Cardiac fibroblast (primary cell): ENCODE measurements around the gene SLC26A1.

Experiments
- DNase-seq, 2 donors: peaks; one replicate each; pipeline versions ENCODE4 v3.0.0 to v3.0.0-alpha.2; 2010; ENCODE audit warnings: low read depth in 2 of 2
- H3K4me3 ChIP-seq, 2 donors: replicated peaks in 1 of 2; 1 replicate in 1 of 2; 2 replicates in 1 of 2; pipeline ENCODE4 v1.5.1; 2011; ENCODE audit warnings: low read depth in 2 of 2, low read length in 2 of 2, mild to moderate bottlenecking in 2 of 2, moderate library complexity in 1 of 2
- CTCF ChIP-seq: IDR thresholded peaks from one replicate; pipeline ENCODE4 v1.5.1; 2011; ENCODE audit warnings: low read depth, mild to moderate bottlenecking, low read length, inconsistent platforms

Gene SLC26A1

GRCh38 chr4:1028574-1029220 lies 35.5 kb upstream of the SLC26A1 start:
- DNase-seq = no peak

GRCh38 chr4:1027915-1028238 lies 34.7 kb upstream of the SLC26A1 start:
- DNase-seq = no peak
- TF ChIP-seq CTCF = no peak

More at GRCh38 chr4:1028574-1029220, 35.5 kb upstream of the SLC26A1 start:
- TF ChIP-seq CTCF = no peak
- no peak overlapping the region for H3K4me3 ChIP-seq

GRCh38 chr4:1027219-1027914 lies 34.2 kb upstream of the SLC26A1 start:
- H3K4me3 ChIP-seq = no peak overlapping the region
- no peak for TF ChIP-seq CTCF
- no peak for DNase-seq

More at GRCh38 chr4:1027915-1028238, 34.7 kb upstream of the SLC26A1 start:
- H3K4me3 ChIP-seq = no peak overlapping the region

GRCh38 chr4:1026115-1026514 lies 32.9 kb upstream of the SLC26A1 start:
- no peak for TF ChIP-seq CTCF
- DNase-seq = peak in 1 of 2 donors; percentile 26
- no peak overlapping the region for H3K4me3 ChIP-seq

- DNase-seq = no peak
- TF ChIP-seq CTCF = no peak
- no peak overlapping the region for H3K4me3 ChIP-seq
Observed at GRCh38 chr4:1024882-1025545, 31.8 kb upstream of the SLC26A1 start.

- H3K4me3 ChIP-seq = no peak overlapping the region
- no peak for DNase-seq
- TF ChIP-seq CTCF = no peak
Observed at GRCh38 chr4:1023895-1024740, 30.9 kb upstream of the SLC26A1 start.
